Ascending aorta (tissue), 2 donors: ENCODE results near the gene IL1B. TPM values are rescaled to one million over a fixed set of nuclear protein-coding genes. Genes with fewer than 3 reads are reported as not detected.

Experiments
- DNase-seq, 2 donors: peaks; one replicate each; pipeline ENCODE4 v3.0.0-alpha.2; 2019; ENCODE audit warnings: low spot score in 2 of 2
- H3K27ac ChIP-seq, 2 donors: fragments of 200-600 bp; sonication (generic); one replicate each; pipeline ENCODE4 v1.5.1; 2016 to 2017; ENCODE audit warnings: mild to moderate bottlenecking in 1 of 2
- H3K27me3 ChIP-seq: fragments of 200-600 bp; sonication (generic); one replicate; pipeline ENCODE4 v1.5.1; 2017
- H3K36me3 ChIP-seq, 2 donors: fragments of 200-600 bp; sonication (generic); one replicate each; pipeline ENCODE4 v1.5.1; 2016
- H3K4me1 ChIP-seq, 2 donors: fragments of 200-600 bp; sonication (generic); one replicate each; pipeline ENCODE4 v1.5.1; 2016 to 2017; ENCODE audit warnings: mild to moderate bottlenecking in 1 of 2
- H3K4me3 ChIP-seq, 2 donors: fragments of 200-600 bp; sonication (generic); one replicate each; pipeline ENCODE4 v1.5.1; 2016 to 2017; ENCODE audit warnings: mild to moderate bottlenecking in 1 of 2
- H3K9me3 ChIP-seq, 2 donors: fragments of 200-600 bp; sonication (generic); one replicate each; pipeline ENCODE4 v1.5.1; 2016
- intact Hi-C: fragments of 100-400 bp; cut with DNase I; formaldehyde crosslinking; loops from one replicate; pipeline ENCODE4 v1.15.1; 2023
- total RNA-seq: library from RNA; depleted of rRNA; stranded (reverse); fragments of >200 nt; gene quantifications from one replicate; pipeline ENCODE4 v1.1.0, GENCODE V29; 2016
- TF ChIP-seq, protein P1 (sequence below), 3 experiments: fragments of 200-600 bp in 2 of 3; fragments of 450-650 bp in 1 of 3; sonication (generic) in 2 of 3; IDR thresholded peaks; one replicate each; pipeline ENCODE4 v1.5.1; 2016 to 2019; ENCODE audit warnings: antibody characterized with exemption in 3 of 3, mild to moderate bottlenecking in 1 of 3, moderate library complexity in 1 of 3

Gene IL1B
- total RNA-seq, 1 donor from 2014 or later: not detected

DNA sequence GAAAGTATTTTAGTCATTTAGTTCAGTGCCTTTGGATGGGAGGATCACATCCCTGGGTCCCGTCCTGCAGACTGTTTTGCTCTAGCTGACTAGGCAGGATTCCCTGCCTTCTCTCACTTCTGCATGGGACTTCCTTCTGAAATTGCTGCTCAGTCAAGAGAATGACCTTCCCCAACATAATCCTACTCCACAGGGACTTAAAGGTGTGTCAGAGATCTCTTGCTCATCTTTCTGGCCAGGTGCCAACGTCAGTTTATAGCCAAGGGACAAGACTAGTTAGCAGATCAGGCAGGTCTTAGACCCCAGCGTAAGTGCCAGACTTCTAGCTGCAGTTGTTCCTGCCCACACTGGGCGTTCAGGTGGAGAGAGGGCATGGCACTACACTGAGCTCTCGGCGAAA lies 9.5 kb upstream of the IL1B start:
- Histone ChIP-seq H3K4me3 (no peak overlapping the region), H3K27me3 (no peaks in the 10 kb centered on the region), H3K36me3 (no peaks in the 10 kb centered on the region), H3K9me3 (no peaks in the 10 kb centered on the region), H3K27ac (no peak overlapping the region), H3K4me1 (no peaks in the 10 kb centered on the region)
- intact Hi-C loops: no loop called here
- TF ChIP-seq, protein P1, sequence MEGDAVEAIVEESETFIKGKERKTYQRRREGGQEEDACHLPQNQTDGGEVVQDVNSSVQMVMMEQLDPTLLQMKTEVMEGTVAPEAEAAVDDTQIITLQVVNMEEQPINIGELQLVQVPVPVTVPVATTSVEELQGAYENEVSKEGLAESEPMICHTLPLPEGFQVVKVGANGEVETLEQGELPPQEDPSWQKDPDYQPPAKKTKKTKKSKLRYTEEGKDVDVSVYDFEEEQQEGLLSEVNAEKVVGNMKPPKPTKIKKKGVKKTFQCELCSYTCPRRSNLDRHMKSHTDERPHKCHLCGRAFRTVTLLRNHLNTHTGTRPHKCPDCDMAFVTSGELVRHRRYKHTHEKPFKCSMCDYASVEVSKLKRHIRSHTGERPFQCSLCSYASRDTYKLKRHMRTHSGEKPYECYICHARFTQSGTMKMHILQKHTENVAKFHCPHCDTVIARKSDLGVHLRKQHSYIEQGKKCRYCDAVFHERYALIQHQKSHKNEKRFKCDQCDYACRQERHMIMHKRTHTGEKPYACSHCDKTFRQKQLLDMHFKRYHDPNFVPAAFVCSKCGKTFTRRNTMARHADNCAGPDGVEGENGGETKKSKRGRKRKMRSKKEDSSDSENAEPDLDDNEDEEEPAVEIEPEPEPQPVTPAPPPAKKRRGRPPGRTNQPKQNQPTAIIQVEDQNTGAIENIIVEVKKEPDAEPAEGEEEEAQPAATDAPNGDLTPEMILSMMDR (IDR thresholded peaks at IDR 0.05): no peak
- no peak for DNase-seq

DNA sequence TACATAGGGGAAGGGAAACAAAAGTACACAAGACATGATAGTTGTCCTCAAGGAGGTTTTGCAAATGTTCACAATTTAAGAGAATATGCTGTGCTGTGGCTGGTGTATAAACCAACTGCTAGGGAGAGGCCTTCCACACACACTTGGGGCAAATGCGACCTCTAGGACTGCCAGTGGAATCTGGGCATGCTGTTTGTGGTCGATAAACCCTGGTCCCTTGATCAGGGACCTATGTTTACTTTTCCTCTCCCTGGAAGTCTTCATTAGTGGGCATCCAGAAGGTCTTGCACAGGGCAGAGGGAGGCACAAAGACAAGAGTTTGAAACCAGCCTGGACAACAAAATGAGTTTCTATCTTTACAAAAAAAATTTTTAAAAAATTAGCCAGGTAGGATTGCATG lies 7.3 kb upstream of the IL1B start:
- TF ChIP-seq, protein P1 (IDR thresholded peaks at IDR 0.05): no peak
- Histone ChIP-seq H3K4me1 (no peaks in the 10 kb centered on the region), H3K9me3 (no peaks in the 10 kb centered on the region), H3K4me3 (no peak overlapping the region), H3K27ac (no peak overlapping the region), H3K36me3 (no peaks in the 10 kb centered on the region), H3K27me3 (no peaks in the 10 kb centered on the region)
- DNase-seq: no peak
- intact Hi-C loops: no loop called here

DNA sequence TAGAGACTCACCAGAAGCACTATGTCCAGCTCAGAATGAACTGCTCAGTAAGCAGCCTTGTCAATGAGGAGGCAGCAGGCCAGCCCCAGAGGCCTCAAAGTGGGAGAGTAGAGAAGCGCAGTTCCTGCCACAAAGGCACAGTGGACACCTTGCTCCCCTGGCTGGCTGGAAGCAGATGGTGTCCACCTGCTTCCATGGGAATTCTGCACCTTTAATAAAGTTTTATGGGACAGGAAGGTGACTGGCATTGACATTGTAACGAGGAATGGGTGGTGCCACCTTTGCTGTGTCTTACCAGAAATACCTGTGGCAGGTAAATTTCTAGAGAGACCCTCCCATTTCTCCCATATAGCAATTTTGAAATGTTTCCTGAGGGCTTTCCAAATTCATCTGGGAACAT lies 6.7 kb upstream of the IL1B start:
- H3K36me3 ChIP-seq: no peaks in the 10 kb centered on the region
- no peak overlapping the region for H3K4me3 ChIP-seq
- no peaks in the 10 kb centered on the region for H3K4me1 ChIP-seq
- H3K27me3 ChIP-seq: no peaks in the 10 kb centered on the region
- TF ChIP-seq, protein P1 (IDR thresholded peaks at IDR 0.05): no peak
- intact Hi-C loops: no loop called here
- H3K27ac ChIP-seq: no peak overlapping the region
- DNase-seq: no peak
- no peaks in the 10 kb centered on the region for H3K9me3 ChIP-seq

DNA sequence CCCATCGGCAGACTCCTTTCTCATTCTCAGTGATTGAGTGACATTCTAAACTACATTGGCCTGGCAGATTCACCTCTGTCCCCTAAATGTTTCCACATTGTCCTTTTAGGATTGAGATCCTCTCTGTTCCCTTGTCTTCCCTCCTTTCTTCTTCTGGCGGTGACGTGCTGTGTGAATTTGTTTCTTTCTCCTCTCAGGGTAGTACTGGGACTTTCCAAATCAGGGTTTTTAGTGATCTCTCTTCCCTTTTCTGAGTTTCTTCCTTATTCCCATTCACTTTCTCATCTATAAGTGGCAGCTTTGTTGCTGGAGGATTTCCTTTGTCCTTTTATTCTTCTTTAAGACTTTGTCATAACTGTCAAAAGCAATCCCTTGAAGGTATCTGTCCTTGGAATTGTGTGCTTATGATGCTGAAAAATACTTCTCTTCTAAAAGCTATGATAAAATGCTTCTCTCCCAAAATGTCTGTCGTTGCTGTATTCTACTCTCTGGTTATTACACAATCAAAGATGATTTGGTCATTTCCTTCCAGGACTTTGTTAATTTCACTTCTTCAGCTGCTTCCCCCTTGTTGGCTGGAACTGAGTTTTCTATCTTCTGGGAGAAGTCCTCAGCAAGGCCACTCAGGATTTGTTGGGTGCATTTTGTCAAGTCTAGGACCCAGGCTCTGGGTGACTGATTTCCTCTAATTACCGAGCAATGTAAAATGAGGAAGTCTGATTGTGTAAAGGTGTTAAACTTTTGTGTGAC lies 4.9 kb upstream of the IL1B start:
- no peak overlapping the region for H3K4me3 ChIP-seq
- H3K27me3 ChIP-seq: no peaks in the 10 kb centered on the region
- no peaks in the 10 kb centered on the region for H3K9me3 ChIP-seq
- H3K4me1 ChIP-seq: no peaks in the 10 kb centered on the region
- intact Hi-C loops: no loop called here
- DNase-seq: no peak
- no peaks in the 10 kb centered on the region for H3K36me3 ChIP-seq
- TF ChIP-seq, protein P1 (IDR thresholded peaks at IDR 0.05): no peak
- H3K27ac ChIP-seq: no peak overlapping the region

DNA sequence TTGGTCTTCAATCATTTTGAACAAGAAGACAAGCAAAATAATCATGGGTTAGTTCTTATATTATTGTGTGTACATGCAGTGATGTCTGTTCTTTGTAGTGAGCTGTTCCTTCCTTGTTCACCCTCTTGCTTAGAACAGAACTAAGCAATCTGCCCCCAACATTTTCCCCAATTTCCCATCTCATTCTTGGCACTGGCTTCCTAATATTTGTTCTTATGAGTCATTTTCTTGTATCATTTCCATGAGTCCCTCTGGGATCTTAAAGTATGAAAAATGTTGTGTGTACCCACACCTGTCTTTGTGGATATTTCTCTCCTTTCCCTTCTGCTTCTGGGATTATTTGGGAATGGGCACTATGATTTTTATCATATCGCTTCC lies 3.5 kb upstream of the IL1B start:
- H3K27me3 ChIP-seq: no peaks in the 10 kb centered on the region
- intact Hi-C loops: no loop called here

More for the DNA sequence above, 3.5 kb upstream of the IL1B start:
- H3K4me3 ChIP-seq: no peak overlapping the region
- TF ChIP-seq, protein P1 (IDR thresholded peaks at IDR 0.05): no peak
- H3K9me3 ChIP-seq: no peaks in the 10 kb centered on the region
- no peaks in the 10 kb centered on the region for H3K4me1 ChIP-seq
- no peaks in the 10 kb centered on the region for H3K36me3 ChIP-seq
- no peak for DNase-seq
- H3K27ac ChIP-seq: no peak overlapping the region
